GM23248 (cell line): Measurements from ENCODE around the gene TAS1R3. TPM values are rescaled to one million over a fixed set of nuclear protein-coding genes. Genes with fewer than 3 reads are reported as not detected.
A peak's percentile ranks its signal among the peaks of the same experiment; 100 is the strongest.

Source experiments
- DNase-seq: peaks from one replicate; pipeline ENCODE4 v3.0.0-alpha.2; 2015
- H2AFZ ChIP-seq: fragments of 200-600 bp; sonication (generic); 2 replicates; pipeline ENCODE4 v1.6.1; 2016; ENCODE audit warnings: antibody characterized with exemption
- H3F3A ChIP-seq: fragments of 200-600 bp; sonication (generic); 2 replicates; pipeline ENCODE4 v1.6.1; 2016; ENCODE audit warnings: mild to moderate bottlenecking, antibody characterized with exemption, mixed run types; ENCODE audit not compliant: insufficient read depth
- H3K27ac ChIP-seq: fragments of 200-600 bp; sonication (generic); 2 replicates; pipeline ENCODE4 v1.5.1; 2016; ENCODE audit warnings: mild to moderate bottlenecking
- H3K27me3 ChIP-seq: fragments of 200-600 bp; sonication (generic); replicated peaks from 2 replicates; pipeline ENCODE4 v1.6.1; 2016; ENCODE audit warnings: mild to moderate bottlenecking; ENCODE audit not compliant: insufficient read depth
- H3K36me3 ChIP-seq: fragments of 200-600 bp; sonication (generic); 2 replicates; pipeline ENCODE4 v1.6.1; 2016; ENCODE audit warnings: low read depth, mild to moderate bottlenecking
- H3K4me1 ChIP-seq: fragments of 200-600 bp; sonication (generic); 2 replicates; pipeline ENCODE4 v1.6.1; 2016; ENCODE audit warnings: mild to moderate bottlenecking; ENCODE audit not compliant: insufficient read depth
- H3K4me2 ChIP-seq: fragments of 200-600 bp; sonication (generic); one replicate; pipeline ENCODE4 v1.6.1; 2016; ENCODE audit warnings: mild to moderate bottlenecking; ENCODE audit not compliant: unreplicated experiment
- H3K4me3 ChIP-seq: fragments of 200-600 bp; sonication (generic); 2 replicates; pipeline ENCODE4 v1.5.1; 2016; ENCODE audit warnings: mild to moderate bottlenecking
- H3K79me2 ChIP-seq: fragments of 200-600 bp; sonication (generic); 2 replicates; pipeline ENCODE4 v1.6.1; 2016; ENCODE audit warnings: mild to moderate bottlenecking; ENCODE audit not compliant: insufficient read depth
- H3K9ac ChIP-seq: fragments of 200-600 bp; sonication (generic); 2 replicates; pipeline ENCODE4 v1.6.1; 2016; ENCODE audit warnings: mild to moderate bottlenecking
- H3K9me2 ChIP-seq: fragments of 200-600 bp; sonication (generic); 2 replicates; pipeline ENCODE4 v1.6.1; 2016; ENCODE audit warnings: mixed run types, mild to moderate bottlenecking, moderate library complexity; ENCODE audit not compliant: insufficient read depth
- H3K9me3 ChIP-seq: fragments of 200-600 bp; sonication (generic); one replicate; pipeline ENCODE4 v1.6.1; 2017; ENCODE audit warnings: low read depth
- H4K20me1 ChIP-seq: fragments of 200-600 bp; sonication (generic); 2 replicates; pipeline ENCODE4 v1.6.0; 2016; ENCODE audit not compliant: insufficient read depth
- EZH2 ChIP-seq: fragments of 200-600 bp; sonication (generic); IDR thresholded peaks from 2 replicates; pipeline ENCODE4 v1.6.1; 2018; ENCODE audit warnings: antibody characterized with exemption, mild to moderate bottlenecking; ENCODE audit not compliant: insufficient read depth, poor library complexity, severe bottlenecking
- EZH2phosphoT487 ChIP-seq: fragments of 200-600 bp; sonication (generic); IDR thresholded peaks from 2 replicates; pipeline ENCODE4 v1.6.1; 2018; ENCODE audit warnings: antibody characterized with exemption, moderate library complexity, mild to moderate bottlenecking, low read depth; ENCODE audit not compliant: insufficient read depth
- WGBS, 2 experiments: methylation state at CpG; one replicate each; pipeline ENCODE4 v1.1.6; 2015 to 2017; ENCODE audit warnings: low lambda C conversion rate in 2 of 2, low coverage in 1 of 2; ENCODE audit errors: missing lambda C conversion rate in 2 of 2; 5-methylcytosine and 5-hydroxymethylcytosine counted together
- in situ Hi-C: fragments of 300-500 bp; cut with MboI; formaldehyde crosslinking; loops from 2 replicates; pipeline ENCODE4 v1.15.0; 2020
- polyA plus RNA-seq: library from polyadenylated mRNA; unstranded; fragments of >200 nt; fragmentation: Nextera tagmentation; extraction: Ambion mirVana; gene quantifications from 2 replicates; pipeline ENCODE4 v1.2.1, GENCODE V29; 2016
- total RNA-seq: library from RNA; depleted of rRNA; stranded (reverse); fragments of >200 nt; shearing (Covaris generic); gene quantifications from 2 replicates; pipeline ENCODE4 v1.2.3, GENCODE V29; 2014

The TAS1R3 gene
- total and polyA plus RNA-seq, 2 experiments from 2014 or later = 0.54 TPM; not detected in 1

DNA sequence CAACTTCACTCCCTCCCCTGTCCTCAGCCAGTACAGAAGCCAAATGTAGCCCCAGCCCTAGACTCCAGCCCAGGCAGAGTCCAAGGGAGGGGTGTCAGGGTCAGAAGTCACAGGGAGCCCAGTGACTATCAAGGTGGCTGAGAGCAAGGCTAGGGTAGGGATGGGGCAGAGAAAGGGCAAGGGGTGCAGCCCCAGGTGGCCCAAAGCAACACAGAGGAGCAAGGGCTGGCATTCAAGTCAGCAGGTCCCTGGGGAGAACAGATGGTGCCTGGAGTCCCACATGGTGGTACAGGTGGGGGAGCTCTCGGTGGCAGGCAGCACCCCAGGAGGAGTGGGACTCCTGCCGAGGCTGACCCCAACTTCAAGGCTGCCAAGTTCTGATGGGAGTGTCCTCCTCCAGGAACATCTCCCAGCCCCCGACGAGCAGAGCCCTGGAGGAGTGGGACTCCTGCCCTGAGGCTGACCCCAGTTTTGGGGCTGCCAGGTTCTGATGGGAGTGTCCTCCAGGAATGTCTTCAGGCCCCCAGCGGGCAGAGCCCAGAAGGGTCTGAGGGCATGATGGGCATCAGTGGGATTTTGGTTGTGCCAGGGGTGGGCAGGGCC is 21.8 kb downstream of the TAS1R3 start:
- Histone ChIP-seq H3K9me3 (no peaks in the 10 kb centered on the region), H3K9ac (0 out of 2 replicates have a peak overlapping the region, but pooled peaks have one; percentile 24), H3K79me2 (peaks cover 75% of the 10 kb centered on the region), H3K4me3 (no peak overlapping the region), H3K4me2 (peak overlapping the region; percentile 29), H3K27me3 (no peaks in the 10 kb centered on the region), H3F3A (peaks cover 28% of the 10 kb centered on the region), H2AFZ (no peak overlapping the region), H3K27ac (peak overlapping the region; percentile 59), H3K9me2 (no peaks in the 10 kb centered on the region), H3K4me1 (peaks cover 13% of the 10 kb centered on the region; the same call in 1 of the 2 replicates), H3K36me3 (peaks cover 6% of the 10 kb centered on the region; the same call in 1 of the 2 replicates), H4K20me1 (no peaks in the 10 kb centered on the region; the same call in 1 of the 2 replicates)
- WGBS, 2 experiments = 33 to 44% methylated on average over 4 to 5 of the region's 5 CpGs
- in situ Hi-C loops = no loop called here
- TF ChIP-seq EZH2 (no peak), EZH2phosphoT487 (no peak)
- DNase-seq = no peak

DNA sequence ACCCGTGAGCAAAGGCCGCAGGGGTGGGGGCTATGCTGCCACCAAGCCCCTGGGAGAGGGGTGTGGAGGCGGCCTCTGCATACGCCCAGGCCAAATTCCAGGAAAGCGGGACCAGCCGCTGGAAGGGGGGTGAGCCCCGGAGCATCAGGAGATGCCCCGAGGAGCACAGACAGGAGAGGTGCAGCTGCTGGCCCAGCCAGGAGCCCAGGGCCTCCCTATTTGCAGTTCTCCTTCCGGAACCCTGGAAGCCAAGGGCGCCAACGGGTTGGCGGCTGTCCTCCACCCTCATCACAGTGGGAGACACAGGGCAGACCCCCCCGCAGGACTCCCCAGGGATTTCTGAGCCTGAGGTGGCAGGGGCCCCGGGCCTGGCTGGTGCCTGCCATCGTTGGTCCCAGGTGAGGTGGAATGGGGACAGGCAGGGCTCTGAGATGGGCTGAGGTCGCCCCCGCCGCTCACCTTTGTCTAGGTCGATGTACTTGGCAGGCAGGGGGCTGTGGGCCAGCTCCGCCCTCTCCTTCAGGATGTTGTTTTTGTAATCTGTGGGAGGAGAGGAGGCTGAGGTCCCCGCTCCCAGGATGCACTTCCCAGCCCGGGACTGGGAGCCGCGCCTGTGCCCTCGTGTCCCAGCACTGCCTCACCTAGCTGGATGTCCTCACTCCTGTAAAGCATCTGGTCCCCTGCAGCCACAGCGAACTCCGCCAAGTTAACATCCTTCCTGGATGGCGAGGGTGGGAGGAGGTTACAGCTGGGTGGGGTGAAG is 22.5 kb downstream of the TAS1R3 start:
- no peak for DNase-seq
- no peak overlapping the region for H2AFZ ChIP-seq
- peak overlapping the region; percentile 24; the same call in 1 of the 2 replicates for H3K9ac ChIP-seq
- TF ChIP-seq EZH2 = no peak
- no peak for TF ChIP-seq EZH2phosphoT487
- 0 out of 2 replicates have a peak overlapping the region, but pooled peaks have one; percentile 15 for H3K27ac ChIP-seq
- peaks cover 28% of the 10 kb centered on the region for H3F3A ChIP-seq
- peak overlapping the region; percentile 21 for H3K4me2 ChIP-seq
- no peaks in the 10 kb centered on the region for H3K27me3 ChIP-seq
- WGBS, 2 experiments = 83 to 85% methylated on average over 21 to 28 of the region's 28 CpGs
- no peak overlapping the region for H3K4me3 ChIP-seq
- H4K20me1 ChIP-seq = no peaks in the 10 kb centered on the region; the same call in 1 of the 2 replicates
- peaks cover 72% of the 10 kb centered on the region for H3K79me2 ChIP-seq
- H3K4me1 ChIP-seq = peaks cover 14% of the 10 kb centered on the region; the same call in 1 of the 2 replicates
- in situ Hi-C loops = no loop called here
- peaks cover 6% of the 10 kb centered on the region; the same call in 1 of the 2 replicates for H3K36me3 ChIP-seq
- H3K9me3 ChIP-seq = no peaks in the 10 kb centered on the region
- no peaks in the 10 kb centered on the region for H3K9me2 ChIP-seq

DNA sequence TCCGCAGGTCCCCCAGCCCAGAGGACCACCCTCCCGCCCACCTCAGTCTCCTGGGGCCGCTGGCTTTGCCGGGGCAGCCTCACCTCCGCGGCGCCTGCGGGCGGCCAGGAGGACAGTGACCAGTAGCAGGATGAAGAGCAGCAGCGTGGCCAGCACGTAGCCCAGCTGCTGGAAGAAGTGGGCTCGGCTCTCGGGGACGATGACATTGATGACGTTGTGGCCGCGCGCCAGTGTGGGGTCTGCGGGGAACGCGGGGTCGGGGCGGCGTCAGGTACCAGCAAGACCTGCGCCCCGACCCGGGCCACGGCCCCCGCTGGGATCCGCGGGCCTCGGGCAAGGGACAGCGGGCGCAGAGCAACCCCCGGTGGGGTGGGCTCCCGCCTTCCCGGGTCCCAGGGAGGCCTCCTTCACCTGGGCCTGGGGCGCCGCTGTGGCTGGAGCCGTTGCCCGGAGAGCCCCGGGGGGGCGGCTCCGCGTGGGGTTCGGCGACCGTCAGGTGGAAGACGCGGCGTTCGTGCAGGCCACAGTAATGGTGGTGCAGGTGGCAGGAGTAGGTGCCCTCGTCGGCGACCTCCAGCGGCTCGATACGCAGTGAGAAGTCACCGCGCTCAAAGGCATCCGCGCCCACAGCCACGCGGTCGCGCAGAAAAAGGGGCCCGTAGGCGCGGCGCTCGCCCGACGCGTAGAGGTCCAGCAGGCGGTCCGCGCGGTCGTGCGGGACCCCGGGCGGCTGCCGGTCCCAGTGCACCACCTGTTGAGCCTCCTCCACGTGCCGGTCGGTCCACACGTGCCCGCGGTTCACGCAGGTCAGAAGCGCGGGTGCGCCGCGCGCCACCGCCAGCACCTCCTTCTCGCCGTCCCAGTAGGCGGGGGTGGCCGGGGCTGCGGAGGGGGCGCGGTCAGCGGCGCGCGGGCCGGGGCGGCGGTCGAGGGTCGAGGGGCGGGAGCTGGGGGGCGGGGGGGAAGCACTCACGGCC is 23.5 kb downstream of the TAS1R3 start:
- Histone ChIP-seq H3F3A (peaks cover 36% of the 10 kb centered on the region), H3K4me1 (peaks cover 24% of the 10 kb centered on the region), H3K4me2 (no peak overlapping the region), H3K4me3 (peak overlapping the region; percentile 94; the same call in 1 of the 2 replicates), H3K36me3 (peaks cover 6% of the 10 kb centered on the region; the same call in 1 of the 2 replicates), H3K9ac (peak overlapping the region; percentile 96), H3K9me3 (no peaks in the 10 kb centered on the region), H2AFZ (no peak overlapping the region), H4K20me1 (no peaks in the 10 kb centered on the region; the same call in 1 of the 2 replicates), H3K27ac (0 out of 2 replicates have a peak overlapping the region, but pooled peaks have one; percentile 15), H3K79me2 (peaks cover 69% of the 10 kb centered on the region), H3K9me2 (no peaks in the 10 kb centered on the region), H3K27me3 (no peaks in the 10 kb centered on the region)
- no peak for TF ChIP-seq EZH2
- no peak for TF ChIP-seq EZH2phosphoT487
- WGBS, 2 experiments = 80 to 82% methylated on average over 77 to 110 of the region's 116 CpGs
- no peak for DNase-seq
- in situ Hi-C loops = no loop called here

DNA sequence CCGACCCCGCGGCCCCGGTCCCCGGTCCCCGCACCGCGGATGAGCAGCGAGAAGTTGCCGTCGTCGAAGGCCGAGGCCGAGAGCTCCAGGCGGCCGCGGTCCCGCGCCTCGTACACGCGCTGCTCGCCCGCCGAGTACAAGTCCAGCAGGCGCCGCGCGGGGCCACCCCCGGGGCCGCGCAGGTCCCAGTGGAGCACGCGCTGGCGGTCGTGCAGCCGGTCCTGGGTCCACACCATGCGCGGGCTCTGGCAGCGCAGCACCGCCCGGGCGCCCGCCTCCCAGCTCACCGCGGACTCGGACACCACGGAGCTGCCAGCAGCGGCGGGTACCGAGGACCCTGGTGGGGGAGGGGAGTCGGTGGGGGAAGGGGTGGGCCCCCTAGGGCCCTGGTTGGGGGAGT is 24.3 kb downstream of the TAS1R3 start:
- Histone ChIP-seq H3K9me2 (no peaks in the 10 kb centered on the region), H3K4me3 (peak overlapping the region; percentile 94), H3K79me2 (peaks cover 69% of the 10 kb centered on the region), H3F3A (peaks cover 36% of the 10 kb centered on the region), H4K20me1 (no peaks in the 10 kb centered on the region; the same call in 1 of the 2 replicates), H3K9me3 (no peaks in the 10 kb centered on the region), H3K27me3 (no peaks in the 10 kb centered on the region), H3K4me2 (peak overlapping the region; percentile 80), H3K36me3 (peaks cover 6% of the 10 kb centered on the region; the same call in 1 of the 2 replicates), H2AFZ (no peak overlapping the region), H3K4me1 (peaks cover 30% of the 10 kb centered on the region), H3K9ac (peak overlapping the region; percentile 96), H3K27ac (0 out of 2 replicates have a peak overlapping the region, but pooled peaks have one; percentile 20)
- in situ Hi-C loops = no loop called here
- peak; percentile 77 for DNase-seq
- 11 to 12% methylated on average over 28 to 45 of the region's 52 CpGs for WGBS, 2 experiments
- TF ChIP-seq EZH2 (no peak), EZH2phosphoT487 (no peak)
